HCT116 (cell line): Measurements from ENCODE around the gene NLN.

Experiments used
- CBX3 ChIP-seq: IDR thresholded peaks from 2 replicates; pipeline ENCODE4 v1.6.1; 2012; ENCODE audit warnings: low read depth
- CTCF ChIP-seq, 3 experiments: fragments of 200-600 bp in 1 of 3; sonication (generic) in 1 of 3; IDR thresholded peaks in 2 of 3; conservative IDR thresholded peaks in 1 of 3; 2 replicates each; pipeline ENCODE4 v1.5.1; 2012 to 2017; ENCODE audit warnings: low read depth in 2 of 3, low read length in 2 of 3, antibody characterized with exemption in 1 of 3, borderline replicate concordance in 1 of 3, control low read depth in 1 of 3, mild to moderate bottlenecking in 1 of 3, mixed read lengths in 1 of 3, mixed run types in 1 of 3, moderate library complexity in 1 of 3; ENCODE audit not compliant: insufficient read depth in 1 of 3
- EGR1 ChIP-seq: IDR thresholded peaks from 2 replicates; pipeline ENCODE4 v1.6.1; 2012; ENCODE audit warnings: low read depth
- MAX ChIP-seq: IDR thresholded peaks from 2 replicates; pipeline ENCODE4 v1.6.1; 2012
- POLR2A ChIP-seq: IDR thresholded peaks from 2 replicates; pipeline ENCODE4 v1.7.0; 2011; ENCODE audit warnings: borderline replicate concordance; ENCODE audit not compliant: insufficient read depth, insufficient read length; ENCODE audit errors: extremely low read depth
- RAD21 ChIP-seq: IDR thresholded peaks from 2 replicates; pipeline ENCODE4 v1.6.1; 2012; ENCODE audit warnings: low read depth, mild to moderate bottlenecking
- YY1 ChIP-seq: IDR thresholded peaks from 2 replicates; pipeline ENCODE4 v1.6.1; 2011; ENCODE audit warnings: low read length, low read depth, moderate library complexity, mild to moderate bottlenecking; ENCODE audit not compliant: insufficient replicate concordance; ENCODE audit errors: extremely low read depth

GRCh38 chr5:65828022-65828896, 106.3 kb downstream of the NLN start:
- TF ChIP-seq YY1 (no peak), CTCF (IDR thresholded peaks at IDR 0.05 in 2 of 3, conservative IDR thresholded peaks at IDR 0.05 in 1 of 3; ENCODE audit: borderline replicate concordance in 1 of 3, insufficient read depth in 1 of 3, low read depth in 2 of 3, low read length in 2 of 3) (no peak), POLR2A (no peak), MAX (no peak), CBX3 (no peak), EGR1 (no peak), RAD21 (no peak)
